IMR-90 (cell line): ENCODE measurements around the gene ADAM33. TPM values are rescaled to one million over a fixed set of nuclear protein-coding genes. Genes with fewer than 3 reads are reported as not detected.

ENCODE experiments used
- polyA plus RNA-seq, 3 experiments: library from polyadenylated mRNA; depleted of rRNA; stranded (reverse); fragments of >200 nt; gene quantifications; 2 replicates each; pipeline ENCODE4 v1.2.3, GENCODE V29; 2012; ENCODE audit warnings: low replicate concordance in 1 of 3
- total RNA-seq: library from RNA; depleted of rRNA; stranded (reverse); fragments of >200 nt; gene quantifications from 2 replicates; pipeline ENCODE4 v1.2.3, GENCODE V29; 2012; rRNA removed

ADAM33 gene
- total and polyA plus RNA-seq, 2 of the 4 experiments (the other 2 are of a cell fraction): 0.18 to 1.7 TPM

Other genes starting within 250 kb of the ADAM33 start
- gene ATRN, start 211.0 kb downstream of the ADAM33 start, total RNA-seq: 42.5 and 46.2 TPM in 2 replicates
- gene ATRN, start 211.0 kb downstream of the ADAM33 start, polyA plus RNA-seq (2012; rRNA removed): 27.8 and 32.3 TPM in 2 replicates
- gene GFRA4, start 18.6 kb downstream of the ADAM33 start, total RNA-seq: not detected in 2 replicates
- not detected in 2 replicates for gene GFRA4, start 18.6 kb downstream of the ADAM33 start, polyA plus RNA-seq (2012; rRNA removed)
- not detected in 2 replicates for gene SIGLEC1, start 30.6 kb upstream of the ADAM33 start, total RNA-seq
- gene SIGLEC1, start 30.6 kb upstream of the ADAM33 start, polyA plus RNA-seq (2012; rRNA removed): not detected in 2 replicates
- not detected in 2 replicates for gene HSPA12B, start 50.7 kb upstream of the ADAM33 start, total RNA-seq
- gene HSPA12B, start 50.7 kb upstream of the ADAM33 start, polyA plus RNA-seq (2012; rRNA removed): not detected in 2 replicates
- 31.4 and 31.9 TPM in 2 replicates for gene ADISSP, start 85.7 kb upstream of the ADAM33 start, total RNA-seq
- gene ADISSP, start 85.7 kb upstream of the ADAM33 start, polyA plus RNA-seq (2012; rRNA removed): 58.2 and 65.0 TPM in 2 replicates
- under 0.01 TPM in 1 of 2 replicates, not detected in the other for gene SPEF1, start 99.4 kb upstream of the ADAM33 start, total RNA-seq
- gene SPEF1, start 99.4 kb upstream of the ADAM33 start, polyA plus RNA-seq (2012; rRNA removed): 0.15 and 0.26 TPM in 2 replicates
- gene CENPB, start 104.7 kb upstream of the ADAM33 start, total RNA-seq: 59.1 and 72.2 TPM in 2 replicates
- gene CENPB, start 104.7 kb upstream of the ADAM33 start, polyA plus RNA-seq (2012; rRNA removed): 45.7 and 49.3 TPM in 2 replicates
- gene CDC25B, start 114.3 kb upstream of the ADAM33 start, total RNA-seq: 14.5 and 14.7 TPM in 2 replicates
- gene CDC25B, start 114.3 kb upstream of the ADAM33 start, polyA plus RNA-seq (2012; rRNA removed): 50.5 and 59.8 TPM in 2 replicates
- gene AP5S1, start 138.5 kb upstream of the ADAM33 start, total RNA-seq: 11.4 and 11.7 TPM in 2 replicates
- gene AP5S1, start 138.5 kb upstream of the ADAM33 start, polyA plus RNA-seq (2012; rRNA removed): 10.1 and 12.5 TPM in 2 replicates
- gene MAVS, start 164.8 kb upstream of the ADAM33 start, total RNA-seq: 10.3 and 10.4 TPM in 2 replicates
- gene MAVS, start 164.8 kb upstream of the ADAM33 start, polyA plus RNA-seq (2012; rRNA removed): 15.5 and 15.6 TPM in 2 replicates
- 28.1 and 47.8 TPM in 2 replicates for gene PANK2, start 207.4 kb upstream of the ADAM33 start, total RNA-seq
- 15.8 and 17.7 TPM in 2 replicates for gene PANK2, start 207.4 kb upstream of the ADAM33 start, polyA plus RNA-seq (2012; rRNA removed)